GM19328 (cell line): ENCODE measurements around the gene RRP1.

Experiments
- ATAC-seq: cut with Tn5 transposase; IDR thresholded peaks from one replicate; pipeline ENCODE4 v1.9.1; 2021; ENCODE audit warnings: mild to moderate bottlenecking, moderate library complexity; ENCODE audit not compliant: unreplicated experiment

The RRP1 gene

GRCh38 chr21:43758111-43758641 is 31.2 kb upstream of the RRP1 start:
- no peak for ATAC-seq

- no peak for ATAC-seq
Observed at GRCh38 chr21:43758811-43759210, 30.6 kb upstream of the RRP1 start.

- no peak for ATAC-seq
Observed at GRCh38 chr21:43759651-43760050, 29.7 kb upstream of the RRP1 start.

GRCh38 chr21:43760391-43760958 is 28.9 kb upstream of the RRP1 start:
- no peak for ATAC-seq

- no peak for ATAC-seq
Observed at GRCh38 chr21:43761886-43762285, 27.5 kb upstream of the RRP1 start.

GRCh38 chr21:43762303-43763128 is 26.9 kb upstream of the RRP1 start:
- ATAC-seq, result no peak

- no peak for ATAC-seq
Observed at GRCh38 chr21:43763901-43764523, 25.4 kb upstream of the RRP1 start.

- ATAC-seq, result no peak
Observed at GRCh38 chr21:43764576-43765495, 24.5 kb upstream of the RRP1 start.

GRCh38 chr21:43766734-43767497 is 22.5 kb upstream of the RRP1 start:
- ATAC-seq, result no peak

GRCh38 chr21:43767498-43767983 is 21.8 kb upstream of the RRP1 start:
- no peak for ATAC-seq

- ATAC-seq, result no peak
Observed at GRCh38 chr21:43767984-43768867, 21.2 kb upstream of the RRP1 start.

GRCh38 chr21:43768868-43769167 is 20.6 kb upstream of the RRP1 start:
- no peak for ATAC-seq

GRCh38 chr21:43769325-43769958 is 19.9 kb upstream of the RRP1 start:
- ATAC-seq, result no peak

- ATAC-seq, result no peak
Observed at GRCh38 chr21:43770066-43770655, 19.2 kb upstream of the RRP1 start.

GRCh38 chr21:43771199-43771675 is 18.1 kb upstream of the RRP1 start:
- no peak for ATAC-seq

- no peak for ATAC-seq
Observed at GRCh38 chr21:43771698-43772424, 17.5 kb upstream of the RRP1 start.

GRCh38 chr21:43772425-43772821 is 17.0 kb upstream of the RRP1 start:
- no peak for ATAC-seq
